GM13977 (cell line): Measurements from ENCODE around the gene CLCN6.

Source experiments
- DNase-seq: peaks from one replicate; pipeline ENCODE4 v3.0.0; 2012; ENCODE audit warnings: low spot score
- CTCF ChIP-seq: IDR thresholded peaks from 2 replicates; pipeline ENCODE4 v1.5.1; 2012; ENCODE audit warnings: mild to moderate bottlenecking, control low read depth; ENCODE audit not compliant: insufficient read depth; ENCODE audit errors: extremely low read depth, missing control alignments
- in situ Hi-C: fragments of 300-500 bp; cut with MboI; formaldehyde crosslinking; loops from one replicate; pipeline ENCODE4 v1.12.0; 2022; ENCODE audit warnings: low sequenced_read_pairs, low pct_unique_long_range_greater_than_20kb, mixed read lengths, inconsistent platforms; ENCODE audit not compliant: unreplicated experiment

Gene CLCN6

DNA sequence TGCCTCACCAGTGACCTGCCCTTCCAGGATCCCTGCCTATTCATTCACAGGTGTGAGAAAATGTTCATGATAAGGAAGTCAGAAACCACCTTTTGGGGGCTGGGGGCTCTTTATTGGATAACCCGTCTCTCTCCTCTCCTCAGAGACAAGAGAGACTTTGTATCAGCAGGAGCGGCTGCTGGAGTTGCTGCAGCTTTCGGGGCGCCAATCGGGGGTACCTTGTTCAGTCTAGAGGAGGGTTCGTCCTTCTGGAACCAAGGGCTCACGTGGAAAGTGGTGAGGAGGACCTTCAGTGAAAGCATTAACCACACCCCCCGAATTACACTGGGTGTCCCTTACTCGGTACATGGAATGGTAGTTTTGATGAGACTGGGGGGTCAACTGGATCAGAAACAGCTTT lies 21.0 kb downstream of the CLCN6 start:
- TF ChIP-seq CTCF: no peak
- no peak for DNase-seq
- in situ Hi-C loops: no loop called here

DNA sequence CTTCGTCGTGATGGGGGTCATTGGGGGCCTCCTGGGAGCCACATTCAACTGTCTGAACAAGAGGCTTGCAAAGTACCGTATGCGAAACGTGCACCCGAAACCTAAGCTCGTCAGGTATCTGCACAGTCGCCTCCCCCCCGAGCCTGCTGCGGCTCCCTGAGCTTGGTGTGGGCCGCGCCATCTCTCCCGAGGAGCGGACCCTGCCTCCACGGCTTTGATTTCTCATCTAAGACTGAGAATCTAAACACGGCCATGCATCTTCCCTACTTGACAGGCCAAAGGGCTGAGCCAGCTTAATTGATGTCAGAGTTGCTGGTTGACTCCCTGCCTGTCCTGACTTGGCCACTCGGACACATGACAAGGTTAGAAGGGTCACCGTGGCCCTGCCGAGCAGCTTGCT lies 22.5 kb downstream of the CLCN6 start:
- no peak for TF ChIP-seq CTCF
- in situ Hi-C loops: no loop called here
- DNase-seq: no peak

GRCh38 chr1:11831945-11832725 lies 26.1 kb downstream of the CLCN6 start:
- TF ChIP-seq CTCF: no peak

GRCh38 chr1:11833497-11833896 lies 27.5 kb downstream of the CLCN6 start:
- no peak for DNase-seq
- in situ Hi-C loops: no loop called here
- no peak for TF ChIP-seq CTCF

More at GRCh38 chr1:11831945-11832725, 26.1 kb downstream of the CLCN6 start:
- DNase-seq: no peak
- in situ Hi-C loops: no loop called here

DNA sequence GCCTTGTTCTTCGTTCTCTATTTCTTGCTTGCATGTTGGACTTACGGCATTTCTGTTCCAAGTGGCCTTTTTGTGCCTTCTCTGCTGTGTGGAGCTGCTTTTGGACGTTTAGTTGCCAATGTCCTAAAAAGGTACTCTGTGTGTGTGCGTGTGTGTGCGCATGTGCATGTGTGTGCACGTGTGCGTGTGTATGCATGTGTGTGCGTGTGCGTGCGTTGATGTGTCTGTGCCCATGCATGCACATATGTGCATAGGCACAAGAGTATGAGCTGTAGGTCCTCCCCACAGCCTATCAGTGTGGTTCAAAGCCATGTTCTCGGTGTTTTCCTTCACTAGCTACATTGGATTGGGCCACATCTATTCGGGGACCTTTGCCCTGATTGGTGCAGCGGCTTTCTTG lies 27.9 kb downstream of the CLCN6 start:
- no peak for DNase-seq
- in situ Hi-C loops: no loop called here
- TF ChIP-seq CTCF: no peak

- in situ Hi-C loops: no loop called here
- no peak for TF ChIP-seq CTCF
- DNase-seq: no peak
Measured at GRCh38 chr1:11835441-11836225, 29.6 kb downstream of the CLCN6 start.
